Activated T-cell treated with anti-CD3 and anti-CD28 coated beads, Interleukin-2, amount 50 U/mL, for 24 hours (primary cell): Measurements from ENCODE around the gene SSH3.

Experiments used
- DNase-seq: peaks from one replicate; pipeline ENCODE4 v3.0.0-alpha.2; 2020
- H3K27ac Mint-ChIP-seq: 2 replicates; pipeline ENCODE4 v1.8.0; 2020; ENCODE audit warnings: mild to moderate bottlenecking, mixed read lengths
- H3K27me3 Mint-ChIP-seq: 2 replicates; pipeline ENCODE4 v1.8.0; 2020; ENCODE audit warnings: mixed read lengths
- H3K36me3 Mint-ChIP-seq: 2 replicates; pipeline ENCODE4 v1.8.0; 2020; ENCODE audit warnings: low read depth, mixed read lengths
- H3K4me1 Mint-ChIP-seq: 2 replicates; pipeline ENCODE4 v1.8.0; 2020; ENCODE audit warnings: low read depth, mixed read lengths
- H3K4me3 Mint-ChIP-seq: 2 replicates; pipeline ENCODE4 v1.8.0; 2020; ENCODE audit warnings: mild to moderate bottlenecking, moderate library complexity, mixed read lengths
- H3K9me3 Mint-ChIP-seq: 2 replicates; pipeline ENCODE4 v1.8.0; 2020; ENCODE audit warnings: mixed read lengths

The SSH3 gene

DNA sequence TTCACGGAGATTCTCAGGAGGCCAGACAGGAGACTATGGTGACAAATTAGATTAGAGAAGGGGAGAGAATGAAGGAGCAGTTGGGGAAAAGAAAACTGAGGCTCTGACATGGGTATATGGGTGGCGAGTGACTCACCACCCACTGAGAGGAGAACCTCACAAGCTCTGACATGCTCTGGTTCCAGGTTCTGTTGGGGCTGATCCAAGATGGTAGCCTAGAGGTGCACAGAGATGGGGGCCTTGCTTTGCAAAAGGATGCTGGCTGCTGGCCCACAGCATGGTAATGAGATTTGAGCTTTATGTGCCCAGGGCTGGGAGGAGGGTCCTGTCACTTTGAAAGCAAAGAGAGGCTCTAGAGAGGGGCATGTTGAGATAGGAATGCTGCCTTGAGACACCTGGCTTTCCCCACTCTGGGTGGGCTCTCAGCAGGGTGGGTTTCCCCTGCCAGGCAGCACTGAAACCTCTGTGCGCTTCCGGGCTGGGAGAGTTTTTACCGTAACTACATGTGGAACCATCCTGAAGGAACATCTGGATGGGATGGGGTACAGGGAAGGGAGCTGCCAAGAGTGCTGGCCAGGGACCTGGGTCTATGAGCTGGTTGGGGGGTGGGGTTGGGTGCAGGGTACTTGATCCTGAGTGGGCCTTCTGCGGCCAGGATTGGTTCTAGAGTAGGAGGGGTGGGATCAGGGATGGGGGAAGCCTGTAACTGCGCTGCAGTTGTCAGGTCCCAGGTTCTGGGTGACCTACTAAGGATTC, 38.3 kb upstream of the SSH3 start:
- no peaks in the 10 kb centered on the region for H3K27me3 Mint-ChIP-seq
- peaks cover 31% of the 10 kb centered on the region for H3K36me3 Mint-ChIP-seq
- H3K27ac Mint-ChIP-seq, result peak overlapping the region; percentile 92
- H3K4me1 Mint-ChIP-seq, result peaks cover 73% of the 10 kb centered on the region
- DNase-seq, result no peak
- no peaks in the 10 kb centered on the region for H3K9me3 Mint-ChIP-seq
- H3K4me3 Mint-ChIP-seq, result peak overlapping the region; percentile 81

- H3K4me3 Mint-ChIP-seq, result peak overlapping the region; percentile 81
- no peaks in the 10 kb centered on the region for H3K27me3 Mint-ChIP-seq
- H3K36me3 Mint-ChIP-seq, result peaks cover 38% of the 10 kb centered on the region
- peak overlapping the region; percentile 92 for H3K27ac Mint-ChIP-seq
- H3K9me3 Mint-ChIP-seq, result no peaks in the 10 kb centered on the region
- H3K4me1 Mint-ChIP-seq, result peaks cover 81% of the 10 kb centered on the region
- peak; percentile 88 for DNase-seq
These were observed 37.5 kb upstream of the SSH3 start for GRCh38 chr11:67265633-67266448.

GRCh38 chr11:67266449-67267187, 36.7 kb upstream of the SSH3 start, which contains the start of gene GRK2:
TSS of gene GRK2 (plus strand) at chr11:67266473. CDS start at chr11:67266700, 227 bp downstream.
- Mint-ChIP-seq H3K4me1 (peaks cover 83% of the 10 kb centered on the region), H3K36me3 (peaks cover 46% of the 10 kb centered on the region), H3K27me3 (no peaks in the 10 kb centered on the region), H3K27ac (peak within 1 kb of the TSS; percentile 99), H3K9me3 (no peaks in the 10 kb centered on the region), H3K4me3 (peak within 1 kb of the TSS; percentile 95)
- peak; percentile 70 for DNase-seq

DNA sequence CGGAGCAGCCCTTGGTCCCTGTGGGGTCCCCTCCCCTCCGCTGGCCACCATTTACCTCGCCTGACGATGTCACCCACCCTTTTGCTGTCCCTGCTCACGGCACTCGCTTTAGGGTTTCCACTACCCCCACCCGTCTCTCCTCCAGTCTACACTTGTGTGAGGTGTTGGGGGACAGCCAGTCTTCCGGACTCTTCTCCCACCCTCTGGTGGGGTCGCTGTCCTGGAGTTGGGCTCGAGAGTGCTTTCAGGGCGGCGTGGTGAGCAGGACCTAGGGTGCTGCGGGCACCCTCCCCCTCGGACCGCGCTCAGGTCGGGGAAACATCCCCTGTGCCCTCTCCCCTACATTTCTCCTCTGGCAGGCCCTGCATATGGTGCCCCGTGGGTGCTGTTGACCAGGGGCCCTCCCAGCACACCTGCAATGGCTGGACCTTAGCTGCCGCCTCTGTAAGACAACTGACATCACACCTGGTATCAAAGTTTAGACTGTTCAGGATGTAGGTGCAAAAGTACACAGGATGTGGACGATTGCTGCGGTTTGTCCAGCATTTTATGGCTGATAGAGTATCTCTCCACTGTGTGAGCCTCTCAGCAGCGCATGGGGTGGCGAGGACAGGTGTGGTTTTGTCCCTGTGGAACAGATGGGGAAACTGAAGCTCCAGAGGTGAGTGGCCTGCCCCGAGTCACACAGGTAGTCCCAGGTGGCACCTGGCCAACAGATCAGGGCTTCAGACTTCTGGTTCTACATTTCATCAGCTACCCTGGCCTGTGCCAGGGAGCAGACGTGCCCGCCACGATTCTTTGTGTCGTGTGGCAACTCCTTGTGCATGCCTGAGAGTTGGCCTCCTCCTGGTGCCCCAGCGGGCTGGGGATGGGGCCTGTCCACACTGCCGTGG, 35.9 kb upstream of the SSH3 start:
- H3K36me3 Mint-ChIP-seq, result peaks cover 54% of the 10 kb centered on the region
- H3K4me1 Mint-ChIP-seq, result peaks cover 83% of the 10 kb centered on the region
- peak; percentile 62 for DNase-seq
- H3K4me3 Mint-ChIP-seq, result peak overlapping the region; percentile 95
- no peaks in the 10 kb centered on the region for H3K9me3 Mint-ChIP-seq
- H3K27ac Mint-ChIP-seq, result peak overlapping the region; percentile 99
- no peaks in the 10 kb centered on the region for H3K27me3 Mint-ChIP-seq

GRCh38 chr11:67268081-67268961, 35.0 kb upstream of the SSH3 start:
- peak; percentile 73 for DNase-seq
- H3K9me3 Mint-ChIP-seq, result no peaks in the 10 kb centered on the region
- H3K27ac Mint-ChIP-seq, result peak overlapping the region; percentile 99
- H3K4me1 Mint-ChIP-seq, result peaks cover 83% of the 10 kb centered on the region
- H3K4me3 Mint-ChIP-seq, result peak overlapping the region; percentile 95
- H3K36me3 Mint-ChIP-seq, result peaks cover 63% of the 10 kb centered on the region
- H3K27me3 Mint-ChIP-seq, result no peaks in the 10 kb centered on the region

- Mint-ChIP-seq H3K27ac (peak overlapping the region; percentile 99), H3K36me3 (peaks cover 69% of the 10 kb centered on the region), H3K9me3 (no peaks in the 10 kb centered on the region), H3K4me1 (peaks cover 83% of the 10 kb centered on the region), H3K27me3 (no peaks in the 10 kb centered on the region), H3K4me3 (peak overlapping the region; percentile 95)
- DNase-seq, result no peak
These were observed 34.4 kb upstream of the SSH3 start for GRCh38 chr11:67268962-67269268.

DNA sequence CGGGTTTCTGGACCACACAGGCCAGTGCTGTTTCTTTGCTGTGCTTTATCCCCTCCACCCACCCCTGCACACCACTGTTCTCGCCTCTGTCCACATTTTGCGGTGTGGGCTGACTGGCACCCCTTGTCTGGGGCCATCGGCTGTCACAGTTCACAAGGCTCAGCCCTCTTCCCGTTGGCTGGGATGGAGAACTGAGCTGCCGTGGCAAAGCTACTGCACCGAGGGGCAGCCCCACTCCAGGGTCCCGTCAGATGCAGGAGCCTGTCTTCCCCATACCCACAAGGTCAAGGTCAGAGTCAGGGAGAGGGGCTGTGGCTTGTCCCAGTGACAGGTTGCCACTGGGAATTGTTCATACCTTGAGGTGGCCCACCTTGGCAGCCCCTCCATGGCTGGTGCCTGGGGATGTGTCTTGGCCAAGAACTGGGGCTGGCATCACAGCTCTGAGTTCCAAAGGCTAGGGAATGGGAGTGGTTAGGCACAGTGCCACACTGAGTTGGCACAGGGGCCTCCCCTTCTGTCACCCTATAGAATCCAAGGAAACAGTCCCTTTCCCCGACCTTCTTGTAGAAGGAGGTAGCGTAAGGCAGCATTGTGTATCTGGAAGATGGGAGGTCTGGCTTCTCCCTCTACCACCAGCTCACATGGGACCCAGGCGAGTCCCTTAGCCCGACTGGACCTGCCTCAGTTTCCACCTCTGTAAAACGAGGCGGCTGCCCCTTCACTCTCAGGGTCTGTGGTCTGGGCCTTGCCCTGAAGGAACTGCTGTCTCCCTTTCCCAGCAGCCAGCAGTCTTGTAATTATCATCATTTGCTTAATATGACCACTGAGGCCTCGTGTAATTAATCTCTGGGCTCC, 33.7 kb upstream of the SSH3 start:
- peaks cover 76% of the 10 kb centered on the region for H3K36me3 Mint-ChIP-seq
- no peaks in the 10 kb centered on the region for H3K27me3 Mint-ChIP-seq
- H3K4me3 Mint-ChIP-seq, result peak overlapping the region; percentile 95
- H3K27ac Mint-ChIP-seq, result peak overlapping the region; percentile 99
- H3K9me3 Mint-ChIP-seq, result no peaks in the 10 kb centered on the region
- H3K4me1 Mint-ChIP-seq, result peaks cover 83% of the 10 kb centered on the region
- no peak for DNase-seq

DNA sequence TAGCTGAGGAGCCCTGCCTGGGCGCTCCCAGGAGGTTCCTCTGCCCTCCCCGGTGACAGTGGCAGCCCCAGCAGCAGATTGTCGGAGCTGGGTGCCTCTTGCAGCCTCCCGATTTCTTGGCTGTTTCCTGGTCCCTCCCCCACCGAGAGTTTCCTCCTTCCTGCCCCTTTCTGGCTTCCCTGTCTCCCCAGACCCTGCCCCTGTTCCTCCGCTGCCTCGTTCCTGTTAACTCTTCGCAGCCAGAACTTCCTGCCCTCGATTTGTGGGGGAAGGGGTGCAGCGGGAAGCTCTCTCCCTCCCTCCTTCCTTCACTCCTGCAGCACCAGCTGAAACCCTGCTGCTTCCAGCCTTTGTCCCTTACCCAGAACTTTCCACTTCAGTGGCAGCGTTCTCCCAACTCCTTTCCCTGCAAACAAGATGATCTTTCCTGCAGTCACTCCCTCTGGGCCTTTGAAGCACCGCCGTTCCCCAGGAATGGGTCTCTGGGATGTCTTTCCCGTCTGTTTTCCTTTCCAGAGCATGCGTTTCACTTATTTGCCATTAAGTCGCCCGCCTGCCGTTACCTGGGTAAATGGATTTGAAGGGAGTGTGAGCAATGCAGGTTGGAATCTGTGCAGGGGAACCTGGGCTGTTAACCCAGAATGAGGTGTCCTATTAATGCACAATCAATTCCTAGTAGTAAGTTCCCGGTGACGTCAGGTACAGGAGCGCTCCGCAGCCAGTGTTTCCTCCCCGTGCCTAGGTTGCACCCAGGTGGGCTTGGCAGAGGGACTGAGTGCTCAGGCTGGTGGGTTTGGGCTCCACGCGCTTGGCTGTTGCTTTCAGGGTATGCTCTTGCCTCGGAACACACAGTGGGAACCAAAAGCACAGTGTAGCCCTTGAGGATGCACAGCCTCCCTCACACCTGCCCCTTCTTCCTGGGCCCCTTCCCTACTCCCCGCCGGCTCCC, 32.8 kb upstream of the SSH3 start:
- Mint-ChIP-seq H3K36me3 (peaks cover 85% of the 10 kb centered on the region), H3K27me3 (no peaks in the 10 kb centered on the region), H3K4me3 (peak overlapping the region; percentile 95), H3K9me3 (no peaks in the 10 kb centered on the region), H3K27ac (peak overlapping the region; percentile 99), H3K4me1 (peaks cover 83% of the 10 kb centered on the region)
- peak; percentile 56 for DNase-seq

GRCh38 chr11:67271205-67271540, 32.2 kb upstream of the SSH3 start:
- Mint-ChIP-seq H3K27ac (peak overlapping the region; percentile 99), H3K4me3 (peak overlapping the region; percentile 95), H3K36me3 (peaks cover 92% of the 10 kb centered on the region), H3K4me1 (peaks cover 84% of the 10 kb centered on the region), H3K9me3 (no peaks in the 10 kb centered on the region), H3K27me3 (no peaks in the 10 kb centered on the region)
- no peak for DNase-seq

DNA sequence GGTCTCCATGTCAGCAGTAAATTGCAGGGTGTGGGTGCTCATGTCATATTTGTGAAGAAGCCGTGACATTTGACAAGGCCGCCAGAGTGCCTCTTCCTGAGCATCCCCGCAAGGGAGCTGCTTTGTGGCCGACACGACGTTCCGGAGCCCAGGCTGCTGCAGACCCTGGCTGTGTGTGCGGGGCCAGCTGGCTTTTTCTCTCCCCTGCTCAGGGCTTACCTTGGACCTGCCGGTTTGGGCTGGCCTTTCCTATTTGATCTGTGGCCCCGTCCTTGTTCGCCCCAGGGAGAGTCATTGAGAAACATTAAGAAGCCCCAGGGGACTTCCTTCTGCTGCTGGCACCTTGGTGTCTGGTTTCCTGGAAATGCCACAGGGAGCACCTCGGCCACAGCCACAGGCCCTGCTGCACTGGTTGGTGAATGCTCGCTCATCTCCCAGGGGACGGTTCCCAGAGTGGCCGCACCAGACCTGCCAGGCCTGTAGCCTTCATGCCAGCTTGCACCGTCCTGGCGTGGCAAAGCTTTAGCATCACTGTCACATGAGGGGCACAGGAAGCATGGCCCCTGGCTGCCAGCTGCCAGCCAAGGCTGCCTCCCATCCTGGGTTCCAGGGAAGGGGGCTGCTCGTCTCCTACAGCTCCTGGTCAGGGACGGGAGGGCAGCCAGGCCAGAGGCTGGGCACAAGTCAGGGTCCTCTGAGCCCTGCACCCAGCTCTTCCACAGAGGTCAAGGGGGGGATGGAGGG, 31.6 kb upstream of the SSH3 start:
- H3K36me3 Mint-ChIP-seq, result peaks cover 97% of the 10 kb centered on the region
- H3K27me3 Mint-ChIP-seq, result no peaks in the 10 kb centered on the region
- H3K27ac Mint-ChIP-seq, result peak overlapping the region; percentile 99
- DNase-seq, result peak; percentile 81
- peaks cover 89% of the 10 kb centered on the region for H3K4me1 Mint-ChIP-seq
- no peaks in the 10 kb centered on the region for H3K9me3 Mint-ChIP-seq
- peak overlapping the region; percentile 95 for H3K4me3 Mint-ChIP-seq
